HepG2 (cell line): ENCODE data around the gene TRAPPC12. TPM values are rescaled to one million over a fixed set of nuclear protein-coding genes. Genes with fewer than 3 reads are reported as not detected.

ENCODE experiments used
- ATAC-seq: fragments of 200-7000 bp; cut with Tn5 transposase; 3 replicates; pipeline ENCODE4 v1.9.1; 2020; ENCODE audit warnings: mild to moderate bottlenecking, moderate library complexity
- BruUV-seq: library from RNA; stranded (reverse); fragments of 400-500 nt; replicated peaks from 2 replicates; lab custom pipeline; 2021; lab: Mats Ljungman, UMichigan
- CTCF ChIA-PET: fragments of 300-600 bp; formaldehyde crosslinking; extraction: SDS; loops from one replicate; lab custom pipeline; 2021; ENCODE audit warnings: low total read pairs, inconsistent platforms, low intra/inter-chr PET ratio; lab: Yijun Ruan, JAX
- POLR2A ChIA-PET: fragments of 350-600 bp; sonication (Branson Sonifier 250); formaldehyde crosslinking; loops from one replicate; lab custom pipeline; 2020; ENCODE audit warnings: antibody characterized with exemption, inconsistent platforms; lab: Yijun Ruan, JAX
- DNase-seq: peaks from one replicate; pipeline ENCODE4 v3.0.0-alpha.2; 2015; ENCODE audit warnings: low spot score
- FAIRE-seq: peaks from 3 replicates; lab custom pipeline; 2011; peaks lifted over from hg19 to GRCh38; lab: Jason Lieb, UNC
- H2AFZ ChIP-seq: one replicate; pipeline ENCODE4 v1.6.1; 2011; ENCODE audit warnings: low read length, inconsistent platforms
- H3K27ac ChIP-seq: fragments of 300-600 bp; 3 replicates; pipeline ENCODE4 v1.8.0; 2011; ENCODE audit warnings: mixed run types, mild to moderate bottlenecking, mixed read lengths, low read length, inconsistent platforms; ENCODE audit not compliant: insufficient read depth; ENCODE audit errors: extremely low read length
- H3K27me3 ChIP-seq, 2 experiments: fragments of 200-600 bp in 1 of 2; 2 replicates in 1 of 2; 3 replicates in 1 of 2; pipeline versions ENCODE4 v1.6.0 to v1.8.0; 2011; ENCODE audit warnings: low read length in 2 of 2, mild to moderate bottlenecking in 2 of 2, moderate library complexity in 2 of 2, inconsistent platforms in 1 of 2; ENCODE audit not compliant: insufficient read depth in 2 of 2, control insufficient read depth in 1 of 2
- H3K36me3 ChIP-seq, 2 experiments: fragments of 200-600 bp in 1 of 2; replicated peaks in 1 of 2; 2 replicates in 1 of 2; 3 replicates in 1 of 2; pipeline versions ENCODE4 v1.5.1 to v1.8.0; 2011; ENCODE audit warnings: low read length in 2 of 2, inconsistent platforms in 1 of 2; ENCODE audit not compliant: insufficient read depth in 2 of 2, control insufficient read depth in 1 of 2
- H3K4me1 ChIP-seq: 2 replicates; pipeline ENCODE4 v1.5.1; 2012; ENCODE audit warnings: low read length, inconsistent platforms; ENCODE audit not compliant: insufficient read depth
- H3K4me2 ChIP-seq: 2 replicates; pipeline ENCODE4 v1.6.0; 2011; ENCODE audit warnings: low read depth, low read length, inconsistent platforms
- H3K4me3 ChIP-seq, 3 experiments: fragments of 200-600 bp in 1 of 3; sonication (generic), shearing (Covaris generic) in 1 of 3; replicated peaks in 1 of 3; 2 replicates each; pipeline ENCODE4 v1.5.1; 2011 to 2016; ENCODE audit warnings: low read length in 3 of 3, inconsistent platforms in 2 of 3, low read depth in 2 of 3, mild to moderate bottlenecking in 2 of 3, control low read depth in 1 of 3, mixed read lengths in 1 of 3; ENCODE audit not compliant: insufficient read depth in 1 of 3
- H3K79me2 ChIP-seq: one replicate; pipeline ENCODE4 v1.6.1; 2011; ENCODE audit warnings: low read length, inconsistent platforms; ENCODE audit not compliant: insufficient read depth
- H3K9ac ChIP-seq: 2 replicates; pipeline ENCODE4 v1.6.0; 2011; ENCODE audit warnings: mild to moderate bottlenecking, low read depth, low read length, inconsistent platforms; ENCODE audit not compliant: insufficient read depth
- H3K9me3 ChIP-seq: 2 replicates; pipeline ENCODE4 v1.5.1; 2012; ENCODE audit warnings: mild to moderate bottlenecking, low read length
- H4K20me1 ChIP-seq: 2 replicates; pipeline ENCODE4 v1.6.0; 2011; ENCODE audit warnings: inconsistent platforms, mild to moderate bottlenecking, low read length, moderate library complexity; ENCODE audit not compliant: insufficient read depth
- AKNA ChIP-seq: sonication (generic); formaldehyde crosslinking; IDR thresholded peaks from 2 replicates; pipeline ENCODE4 v1.4.0; 2020; ENCODE audit warnings: missing genetic modification reagents, borderline replicate concordance
- ATF4 ChIP-seq, 2 experiments: fragments of 450-650 bp in 1 of 2; sonication (generic) in 1 of 2; formaldehyde crosslinking; IDR thresholded peaks; 2 replicates each; pipeline versions ENCODE4 v1.5.0 to v1.8.0; 2020 to 2022; ENCODE audit warnings: mild to moderate bottlenecking in 1 of 2, missing genetic modification reagents in 1 of 2
- BCL6 ChIP-seq: IDR thresholded peaks from 2 replicates; pipeline ENCODE4 v1.6.1; 2016; ENCODE audit warnings: missing genetic modification reagents, missing compliant biosample characterization
- CREBL2 ChIP-seq: sonication (generic); formaldehyde crosslinking; IDR thresholded peaks from 2 replicates; pipeline ENCODE4 v1.8.1; 2023; ENCODE audit warnings: missing genetic modification reagents, mild to moderate bottlenecking, borderline replicate concordance
- DR1 ChIP-seq: sonication (generic); formaldehyde crosslinking; IDR thresholded peaks from 2 replicates; pipeline ENCODE4 v1.8.0; 2021; ENCODE audit warnings: mild to moderate bottlenecking, missing genetic modification reagents, inconsistent platforms
- HOXD1 ChIP-seq: sonication (generic); formaldehyde crosslinking; IDR thresholded peaks from 2 replicates; pipeline ENCODE4 v1.5.0; 2020; ENCODE audit warnings: missing genetic modification reagents
- NKX3-1 ChIP-seq: sonication (generic); formaldehyde crosslinking; IDR thresholded peaks from 2 replicates; pipeline ENCODE4 v1.5.0; 2020; ENCODE audit warnings: missing genetic modification reagents
- POLR2A ChIP-seq, 2 experiments: IDR thresholded peaks; 2 replicates each; pipeline ENCODE4 v1.6.1; 2011; ENCODE audit warnings: low read depth in 2 of 2, low read length in 2 of 2, mild to moderate bottlenecking in 1 of 2, moderate library complexity in 1 of 2; ENCODE audit not compliant: insufficient read depth in 1 of 2
- PREB ChIP-seq: sonication (generic); formaldehyde crosslinking; IDR thresholded peaks from 2 replicates; pipeline ENCODE4 v1.4.0; 2020; ENCODE audit warnings: missing genetic modification reagents
- TBL1XR1 ChIP-seq: fragments of 150-350 bp; IDR thresholded peaks from 2 replicates; pipeline ENCODE4 v1.6.1; 2014; ENCODE audit warnings: borderline replicate concordance, low read length; ENCODE audit not compliant: partially characterized antibody
- U2AF2 ChIP-seq: fragments of 200-400 bp; formaldehyde crosslinking; IDR thresholded peaks from 2 replicates; pipeline ENCODE4 v1.6.1; 2017; ENCODE audit warnings: low read depth, mild to moderate bottlenecking, low read length
- ZFP36L1 ChIP-seq: sonication (generic); formaldehyde crosslinking; IDR thresholded peaks from 2 replicates; pipeline ENCODE4 v1.8.0; 2022; ENCODE audit warnings: mild to moderate bottlenecking, missing genetic modification reagents, moderate library complexity
- ZNF263 ChIP-seq: sonication (generic); formaldehyde crosslinking; IDR thresholded peaks from 2 replicates; pipeline ENCODE4 v1.4.0; 2020; ENCODE audit warnings: missing genetic modification reagents
- WGBS: methylation state at CpG from one replicate; pipeline ENCODE4 v1.1.6; 2017; ENCODE audit warnings: low lambda C conversion rate; 5-methylcytosine and 5-hydroxymethylcytosine counted together
- in situ Hi-C: cut with HindIII; loops from 2 replicates; pipeline ENCODE4 v1.10.0; 2017; ENCODE audit warnings: low pct_unique_long_range_greater_than_20kb; ENCODE audit not compliant: extremely low pct_ligation_motif_present
- intact Hi-C: fragments of 100-400 bp; cut with micrococcal nuclease; formaldehyde crosslinking; loops from one replicate; pipeline ENCODE4 v1.10.0; 2022; ENCODE audit not compliant: unreplicated experiment
- polyA plus RNA-seq, 8 experiments: library from polyadenylated mRNA; depleted of rRNA in 3 of 8; stranded (reverse) in 7 of 8; unstranded in 1 of 8; fragments of >200 nt; fragmentation: Illumina TruSeq in 4 of 8; extraction: Trizol in 4 of 8; gene quantifications; 2 replicates each; pipeline versions ENCODE4 v1.2.1 to v1.2.3, GENCODE V29; 2011 to 2016; ENCODE audit warnings: low read depth in 4 of 8, missing spikeins in 1 of 8, mixed read lengths in 1 of 8; ENCODE audit not compliant: insufficient read depth in 1 of 8
- total RNA-seq, 5 experiments: library from RNA; depleted of rRNA; stranded (reverse); fragments of >200 nt; fragmentation: Illumina TruSeq; extraction: Trizol; gene quantifications; 2 replicates each; pipeline ENCODE4 v1.2.3, GENCODE V29; 2016; ENCODE audit warnings: low read depth in 1 of 5

Gene TRAPPC12
- total and polyA plus RNA-seq, 2 of the 13 experiments (the other 11 are each of a cell fraction or from before 2014, with no cell fraction given), result 46.4 to 97.7 TPM

- H3K4me3 ChIP-seq, result no peak overlapping the region
- H4K20me1 ChIP-seq, result no peaks in the 10 kb centered on the region
- H3K4me2 ChIP-seq, result no peak overlapping the region
- 91% methylated on average over 16 of the region's 16 CpGs for WGBS
- H3K36me3 ChIP-seq, result no peaks in the 10 kb centered on the region; a peak in 1 of 5 replicates
- H3K27ac ChIP-seq, result no peak overlapping the region
- no peaks in the 10 kb centered on the region for H3K27me3 ChIP-seq
- no peaks in the 10 kb centered on the region for H3K79me2 ChIP-seq
- H3K9me3 ChIP-seq, result no peaks in the 10 kb centered on the region
- ATAC-seq (no peak), DNase-seq (no peak)
- no peak overlapping the region for H2AFZ ChIP-seq
- no peak for TF ChIP-seq NKX3-1 (CRISPR knock-in tag)
- no peak for TF ChIP-seq PREB (CRISPR knock-in tag)
- TF ChIP-seq HOXD1, result no peak
- TF ChIP-seq ZNF263, result no peak
- TF ChIP-seq AKNA (CRISPR knock-in tag), result no peak
- no peak for TF ChIP-seq U2AF2
- TF ChIP-seq BCL6, result no peak
- no peak for TF ChIP-seq POLR2A (IDR thresholded peaks at IDR 0.05; ENCODE audit: insufficient read depth in 1 of 2, low read depth in 2 of 2, low read length in 2 of 2)
- no peak for TF ChIP-seq ATF4 (CRISPR knock-in tag; IDR thresholded peaks at IDR 0.05)
- no peak for TF ChIP-seq TBL1XR1
- TF ChIP-seq DR1 (CRISPR knock-in tag), result no peak
- TF ChIP-seq ZFP36L1, result no peak
- no peak for TF ChIP-seq CREBL2
- TF ChIP-seq, all 625 proteins: peak for 0
- no peak for FAIRE-seq
- H3K4me1 ChIP-seq, result peaks cover 74% of the 10 kb centered on the region
- intact Hi-C loops (no loop called here), in situ Hi-C loops (no loop called here)
- POLR2A ChIA-PET, result no interaction called here
- no TSS peak for BruUV-seq
- CTCF ChIA-PET, result no interaction called here
- no peak overlapping the region for H3K9ac ChIP-seq
Measured at GRCh38 chr2:3489764-3490115, 110.2 kb downstream of the TRAPPC12 start.
